Erythroblast (primary cell): ENCODE measurements around the gene HDGFL3.

Source experiments
- GATA1 ChIP-seq: IDR thresholded peaks from 2 replicates; pipeline ENCODE4 v1.6.1; 2011; ENCODE audit warnings: low read depth, mild to moderate bottlenecking, control low read depth, low read length, moderate library complexity
- POLR2A ChIP-seq: IDR thresholded peaks from 2 replicates; pipeline ENCODE4 v1.6.1; 2011; ENCODE audit warnings: mild to moderate bottlenecking, low read length

DNA sequence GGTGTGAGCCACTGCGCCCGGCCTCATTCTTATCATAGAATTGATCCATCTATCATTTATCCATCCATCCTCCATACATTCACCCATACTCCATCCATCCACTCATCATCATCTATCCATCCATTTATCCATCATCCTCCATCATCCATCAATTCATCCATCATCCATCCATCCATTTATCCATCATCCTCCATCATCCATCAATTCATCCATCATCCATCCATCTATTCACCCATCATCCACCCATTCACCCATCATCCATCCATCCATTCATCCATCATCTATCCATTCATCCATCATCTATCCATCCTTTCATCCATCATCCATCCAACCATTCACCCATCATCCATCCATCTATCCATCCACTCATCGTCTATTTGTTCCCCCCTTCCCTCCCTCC lies 96.5 kb downstream of the HDGFL3 start:
- TF ChIP-seq POLR2A (no peak), GATA1 (no peak)
